Stimulated activated CD4-positive, alpha-beta T cell treated with anti-CD3 and anti-CD28 coated beads, Interleukin-4, amount 100 ng/mL, for 24 hours (primary cell): ENCODE data around the gene ASIC2.

ENCODE experiments used
- DNase-seq: peaks from one replicate; pipeline ENCODE4 v3.0.0-alpha.2; 2020

ASIC2 gene

GRCh38 chr17:33202796-33203495 lies 90.1 kb downstream of the ASIC2 start:
- no peak for DNase-seq

GRCh38 chr17:33202021-33202420 lies 91.1 kb downstream of the ASIC2 start:
- no peak for DNase-seq

- DNase-seq: no peak
Observed at GRCh38 chr17:33201283-33201682, 91.8 kb downstream of the ASIC2 start.

- DNase-seq: no peak
Observed at GRCh38 chr17:33200587-33200986, 92.5 kb downstream of the ASIC2 start.

- DNase-seq: no peak
Observed at GRCh38 chr17:33199571-33200510, 93.3 kb downstream of the ASIC2 start.

- no peak for DNase-seq
Observed at GRCh38 chr17:33198954-33199353, 94.1 kb downstream of the ASIC2 start.

GRCh38 chr17:33197342-33197741 lies 95.8 kb downstream of the ASIC2 start:
- no peak for DNase-seq

GRCh38 chr17:33196883-33197282 lies 96.2 kb downstream of the ASIC2 start:
- no peak for DNase-seq

- DNase-seq: no peak
Observed at GRCh38 chr17:33192951-33193911, 99.9 kb downstream of the ASIC2 start.

- no peak for DNase-seq
Observed at GRCh38 chr17:33183487-33184026, 109.5 kb downstream of the ASIC2 start.

- no peak for DNase-seq
Observed at GRCh38 chr17:33179151-33179550, 113.9 kb downstream of the ASIC2 start.

GRCh38 chr17:33178681-33179080 lies 114.4 kb downstream of the ASIC2 start:
- no peak for DNase-seq

GRCh38 chr17:33175562-33175961 lies 117.5 kb downstream of the ASIC2 start:
- DNase-seq: no peak

- DNase-seq: no peak
Observed at GRCh38 chr17:33171931-33172330, 121.2 kb downstream of the ASIC2 start.

GRCh38 chr17:33169580-33170285 lies 123.4 kb downstream of the ASIC2 start:
- no peak for DNase-seq

- no peak for DNase-seq
Observed at GRCh38 chr17:33167736-33168135, 125.4 kb downstream of the ASIC2 start.

GRCh38 chr17:33166472-33166871 lies 126.6 kb downstream of the ASIC2 start:
- no peak for DNase-seq

- DNase-seq: no peak
Observed at GRCh38 chr17:33164169-33164881, 128.8 kb downstream of the ASIC2 start.

GRCh38 chr17:33163533-33164168 lies 129.4 kb downstream of the ASIC2 start:
- no peak for DNase-seq

GRCh38 chr17:33154869-33155455 lies 138.1 kb downstream of the ASIC2 start:
- no peak for DNase-seq
